ENCODE results near the gene GLG1. TPM values are rescaled to one million over a fixed set of nuclear protein-coding genes. Genes with fewer than 3 reads are reported as not detected.
"Not testable (repeated sequence)": the region's sequence is repeated elsewhere in the genome, so short reads cannot be mapped to it uniquely, and the experiment has no call there.

GLG1 gene
- total RNA-seq, 2 donors from 2014 or later = 96.9 to 98.3 TPM

DNA sequence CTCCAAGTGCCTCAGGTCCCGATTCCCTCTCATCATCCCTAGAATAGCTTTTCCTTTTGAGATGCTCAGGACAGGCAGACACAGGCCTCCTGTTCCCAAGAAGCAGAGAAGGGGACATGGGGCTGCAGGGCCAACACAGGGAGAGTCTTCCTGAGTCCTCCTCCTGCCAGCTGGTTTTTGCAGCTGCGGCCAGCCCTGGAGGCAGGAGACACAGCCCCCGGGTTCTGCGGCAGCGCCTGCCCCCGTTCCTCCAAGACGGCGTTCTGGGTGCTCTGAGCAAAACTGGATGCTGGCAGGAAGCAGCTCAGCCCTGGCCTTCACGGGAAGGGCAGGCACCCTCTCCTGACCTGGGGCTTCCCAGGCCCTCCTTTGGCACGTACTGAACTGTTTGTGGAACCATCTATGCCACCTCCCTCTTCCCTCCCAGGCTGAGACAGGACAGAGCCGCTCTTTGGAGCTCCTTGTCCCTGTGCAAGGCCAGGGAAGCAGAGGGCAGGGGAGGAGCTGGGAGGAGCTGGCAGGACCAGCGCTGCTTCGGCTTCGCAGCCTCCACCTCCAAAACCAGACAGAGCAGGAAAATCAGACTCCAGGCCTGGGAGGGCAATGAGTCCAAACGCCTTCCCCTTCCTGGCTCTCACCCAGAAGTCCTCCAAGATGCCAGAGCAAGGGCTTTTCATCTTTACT lies 208.6 kb downstream of the GLG1 start:
- H3K4me1 ChIP-seq; H3K27ac ChIP-seq; H3K4me3 ChIP-seq; H3K9me3 ChIP-seq; intact Hi-C loops (cut with DNase I); H3K27me3 ChIP-seq; H3K9ac ChIP-seq (ENCODE audit: low read depth in 2 of 2, low read length in 2 of 2); H3K36me3 ChIP-seq; DNase-seq: not testable (repeated sequence)

Other genes starting within 250 kb of the GLG1 start
- gene NPIPB15, start 230.8 kb downstream of the GLG1 start, total RNA-seq = 1 to 10 TPM in 1 of 2 donors, under 1 TPM in 1; 0.88 to 8.9 TPM
- 1 to 10 TPM; 1.6 to 1.9 TPM for gene CLEC18B, start 185.6 kb downstream of the GLG1 start, total RNA-seq
- gene RFWD3, start 59.8 kb upstream of the GLG1 start, total RNA-seq = 10 to 100 TPM; 23.2 to 45.7 TPM
- gene MLKL, start 93.7 kb upstream of the GLG1 start, total RNA-seq = 10 to 100 TPM; 13.9 to 25.1 TPM
- 10 to 100 TPM; 51.0 to 75.7 TPM for gene FA2H, start 167.7 kb upstream of the GLG1 start, total RNA-seq